ENCODE results near the gene TAMALIN. TPM values are rescaled to one million over a fixed set of nuclear protein-coding genes. Genes with fewer than 3 reads are reported as not detected.

The TAMALIN gene
- polyA plus RNA-seq, 3 donors, result 0.63 to 118 (median 1.6) TPM

DNA sequence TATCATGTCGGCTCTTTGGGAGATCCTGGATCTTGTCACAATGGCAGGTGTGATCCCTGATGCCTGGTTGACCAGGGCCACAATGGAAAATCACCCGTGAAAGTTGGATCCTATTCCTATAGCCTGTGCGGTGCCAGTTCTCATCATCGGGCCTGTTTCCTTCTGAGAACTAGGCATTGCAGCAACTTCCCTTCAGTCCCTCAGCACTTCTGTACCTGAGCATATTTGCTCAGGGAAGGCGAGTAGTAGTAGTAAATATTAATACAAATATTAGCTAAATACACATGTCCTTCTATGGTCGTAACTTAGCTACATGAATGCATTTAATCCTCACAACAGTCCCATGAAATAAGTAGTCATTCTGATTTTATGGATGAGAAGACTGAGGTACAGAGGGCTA lies 22.1 kb upstream of the TAMALIN start:
- Histone ChIP-seq H3K36me3 (replicated peaks in 1 of 2; ENCODE audit: control insufficient read depth in 1 of 2, insufficient read depth in 2 of 2, low read length in 2 of 2) (peaks cover 75 to 87% of the 10 kb centered on the region in 2 donors), H4K20me1 (ENCODE audit: insufficient read depth, low read length) (peaks cover 41% of the 10 kb centered on the region), H3K27ac (ENCODE audit: low read depth in 1 of 2, low read length in 2 of 2) (no peak overlapping the region), H3K4me3 (replicated peaks in 1 of 3; ENCODE audit: low read depth in 2 of 3, low read length in 3 of 3) (no peak overlapping the region), H3K4me1 (ENCODE audit: control insufficient read depth in 1 of 2, insufficient read depth in 2 of 2, low read length in 2 of 2) (peaks cover 11 to 15% of the 10 kb centered on the region in 2 donors), H2AFZ (ENCODE audit: insufficient read depth, low read depth, low read length, poor library complexity, severe bottlenecking) (no peak overlapping the region), H3K4me2 (replicated peaks; ENCODE audit: extremely low read depth, low read length, poor library complexity, severe bottlenecking) (no peak overlapping the region), H3K27me3 (ENCODE audit: control insufficient read depth in 2 of 2, insufficient read depth in 2 of 2, low read length in 2 of 2) (no peaks in the 10 kb centered on the region), H3K9ac (ENCODE audit: insufficient read depth, low read length, poor library complexity, severe bottlenecking) (no peak overlapping the region), H3K9me3 (replicated peaks in 1 of 2; ENCODE audit: control insufficient read depth in 1 of 2, insufficient read depth in 1 of 2, low read length in 2 of 2) (no peaks in the 10 kb centered on the region), H3K79me2 (ENCODE audit: insufficient read depth, low read length) (peaks cover 13% of the 10 kb centered on the region)
- no peaks in the 10 kb centered on the region for H3K9me3 Mint-ChIP-seq
- peaks cover 14% of the 10 kb centered on the region for H3K4me1 Mint-ChIP-seq
- peaks cover 80 to 85% of the 10 kb centered on the region in 2 donors for H3K36me3 Mint-ChIP-seq
- no peak overlapping the region for H3K4me3 Mint-ChIP-seq
- intact Hi-C loops (cut with micrococcal nuclease), result loop anchor here in 1 of 2 donors (5.0 kb wide), 1 partner anchor 62 kb away; no protein-coding TSS in a partner anchor
- H3K27me3 Mint-ChIP-seq (ENCODE audit: low read depth in 3 of 3), result no peaks in the 10 kb centered on the region
- DNase-seq, result no peak
- TF ChIP-seq, protein P1, sequence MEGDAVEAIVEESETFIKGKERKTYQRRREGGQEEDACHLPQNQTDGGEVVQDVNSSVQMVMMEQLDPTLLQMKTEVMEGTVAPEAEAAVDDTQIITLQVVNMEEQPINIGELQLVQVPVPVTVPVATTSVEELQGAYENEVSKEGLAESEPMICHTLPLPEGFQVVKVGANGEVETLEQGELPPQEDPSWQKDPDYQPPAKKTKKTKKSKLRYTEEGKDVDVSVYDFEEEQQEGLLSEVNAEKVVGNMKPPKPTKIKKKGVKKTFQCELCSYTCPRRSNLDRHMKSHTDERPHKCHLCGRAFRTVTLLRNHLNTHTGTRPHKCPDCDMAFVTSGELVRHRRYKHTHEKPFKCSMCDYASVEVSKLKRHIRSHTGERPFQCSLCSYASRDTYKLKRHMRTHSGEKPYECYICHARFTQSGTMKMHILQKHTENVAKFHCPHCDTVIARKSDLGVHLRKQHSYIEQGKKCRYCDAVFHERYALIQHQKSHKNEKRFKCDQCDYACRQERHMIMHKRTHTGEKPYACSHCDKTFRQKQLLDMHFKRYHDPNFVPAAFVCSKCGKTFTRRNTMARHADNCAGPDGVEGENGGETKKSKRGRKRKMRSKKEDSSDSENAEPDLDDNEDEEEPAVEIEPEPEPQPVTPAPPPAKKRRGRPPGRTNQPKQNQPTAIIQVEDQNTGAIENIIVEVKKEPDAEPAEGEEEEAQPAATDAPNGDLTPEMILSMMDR (IDR thresholded peaks at IDR 0.05), result no peak
- 73% methylated on average over 3 of the region's 6 CpGs for WGBS (ENCODE audit: insufficient coverage)
- H3K27ac Mint-ChIP-seq, result no peak overlapping the region

DNA sequence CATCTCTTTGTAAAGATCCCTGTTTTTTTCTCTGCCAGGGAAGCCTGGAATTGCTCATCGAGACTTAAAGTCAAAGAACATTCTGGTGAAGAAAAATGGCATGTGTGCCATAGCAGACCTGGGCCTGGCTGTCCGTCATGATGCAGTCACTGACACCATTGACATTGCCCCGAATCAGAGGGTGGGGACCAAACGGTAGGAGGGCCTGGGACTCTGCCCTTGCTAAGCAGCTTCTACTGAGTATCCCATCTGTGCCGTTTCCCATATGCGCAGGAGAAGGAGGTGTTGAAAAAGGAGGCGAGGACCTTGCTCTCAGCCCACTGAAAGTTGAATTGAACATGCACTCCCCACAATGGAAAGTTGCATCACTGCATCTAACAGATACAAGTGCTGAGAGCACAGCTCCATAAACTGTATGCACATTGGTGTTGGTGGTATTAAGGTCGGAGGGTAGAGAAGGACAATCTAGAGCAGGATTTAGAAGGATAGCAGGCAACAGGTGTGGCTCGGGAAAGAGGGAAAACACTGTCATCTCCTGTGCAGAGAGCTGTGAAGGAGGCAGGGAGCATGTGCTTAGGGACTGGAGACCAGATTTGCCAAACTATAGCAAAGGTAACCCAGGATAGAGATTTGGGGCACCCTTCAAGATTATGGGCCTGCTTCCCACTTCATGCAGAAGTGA lies 21.5 kb upstream of the TAMALIN start:
- H3K27ac Mint-ChIP-seq, result no peak overlapping the region

More for the DNA sequence above, 21.5 kb upstream of the TAMALIN start:
- TF ChIP-seq, protein P1 (IDR thresholded peaks at IDR 0.05), result no peak
- Histone ChIP-seq H3K4me1 (ENCODE audit: control insufficient read depth in 1 of 2, insufficient read depth in 2 of 2, low read length in 2 of 2) (peaks cover 12 to 15% of the 10 kb centered on the region in 2 donors), H3K4me2 (replicated peaks; ENCODE audit: extremely low read depth, low read length, poor library complexity, severe bottlenecking) (no peak overlapping the region), H3K9ac (ENCODE audit: insufficient read depth, low read length, poor library complexity, severe bottlenecking) (no peak overlapping the region), H3K36me3 (replicated peaks in 1 of 2; ENCODE audit: control insufficient read depth in 1 of 2, insufficient read depth in 2 of 2, low read length in 2 of 2) (peaks cover 75 to 86% of the 10 kb centered on the region in 2 donors), H2AFZ (ENCODE audit: insufficient read depth, low read depth, low read length, poor library complexity, severe bottlenecking) (no peak overlapping the region), H3K9me3 (replicated peaks in 1 of 2; ENCODE audit: control insufficient read depth in 1 of 2, insufficient read depth in 1 of 2, low read length in 2 of 2) (no peaks in the 10 kb centered on the region), H3K79me2 (ENCODE audit: insufficient read depth, low read length) (peaks cover 13% of the 10 kb centered on the region), H3K27ac (ENCODE audit: low read depth in 1 of 2, low read length in 2 of 2) (no peak overlapping the region), H3K27me3 (ENCODE audit: control insufficient read depth in 2 of 2, insufficient read depth in 2 of 2, low read length in 2 of 2) (no peaks in the 10 kb centered on the region), H3K4me3 (replicated peaks in 1 of 3; ENCODE audit: low read depth in 2 of 3, low read length in 3 of 3) (no peak overlapping the region), H4K20me1 (ENCODE audit: insufficient read depth, low read length) (peaks cover 41% of the 10 kb centered on the region)
- H3K36me3 Mint-ChIP-seq, result peaks cover 75 to 86% of the 10 kb centered on the region in 2 donors
- no peaks in the 10 kb centered on the region for H3K9me3 Mint-ChIP-seq
- 100% methylated on average over 3 of the region's 9 CpGs for WGBS (ENCODE audit: insufficient coverage)
- intact Hi-C loops (cut with micrococcal nuclease), result no loop called here
- H3K27me3 Mint-ChIP-seq (ENCODE audit: low read depth in 3 of 3), result no peaks in the 10 kb centered on the region
- H3K4me1 Mint-ChIP-seq, result peaks cover 13% of the 10 kb centered on the region
- no peak overlapping the region for H3K4me3 Mint-ChIP-seq
- no peak for DNase-seq
